ENCODE measurements around the gene VCL. TPM values are rescaled to one million over a fixed set of nuclear protein-coding genes. Genes with fewer than 3 reads are reported as not detected.
"Not testable (repeated sequence)": the region's sequence is repeated elsewhere in the genome, so short reads cannot be mapped to it uniquely, and the experiment has no call there.

Gene VCL
- total RNA-seq (2014; rRNA removed; shearing (Covaris generic)), result 31.6 and 41.9 TPM in 2 replicates

DNA sequence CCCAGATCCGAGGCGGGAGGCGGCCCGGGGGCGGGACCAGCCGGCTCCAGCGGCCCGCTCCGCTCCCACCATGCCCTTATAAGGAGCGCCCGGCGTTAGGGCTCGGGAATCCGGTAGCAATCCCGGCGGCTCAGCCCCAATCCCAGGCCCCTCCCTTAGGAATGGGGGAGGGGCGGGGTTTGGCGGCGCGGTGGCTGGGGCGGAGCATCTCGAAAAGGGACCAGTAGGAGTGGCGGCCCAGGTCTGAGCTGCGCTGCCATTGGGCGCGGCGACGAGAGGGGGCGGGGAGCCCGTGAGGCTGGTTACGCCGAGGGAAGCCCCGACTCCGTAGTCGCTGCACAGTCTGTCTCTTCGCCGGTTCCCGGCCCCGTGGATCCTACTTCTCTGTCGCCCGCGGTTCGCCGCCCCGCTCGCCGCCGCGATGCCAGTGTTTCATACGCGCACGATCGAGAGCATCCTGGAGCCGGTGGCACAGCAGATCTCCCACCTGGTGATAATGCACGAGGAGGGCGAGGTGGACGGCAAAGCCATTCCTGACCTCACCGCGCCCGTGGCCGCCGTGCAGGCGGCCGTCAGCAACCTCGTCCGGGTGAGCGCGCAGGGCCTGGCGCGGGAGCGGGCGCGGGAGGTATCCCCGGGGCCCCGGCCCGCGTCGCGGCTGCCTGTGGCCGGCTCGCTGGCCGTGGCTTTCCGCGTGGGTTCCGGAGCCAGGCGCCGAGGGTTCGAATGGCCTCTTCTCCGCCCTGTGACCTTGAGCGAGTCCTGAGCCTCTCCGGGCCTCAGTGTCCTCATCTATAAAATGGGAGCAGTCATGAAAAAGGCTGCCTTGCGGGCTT is at the start of gene VCL:
VCL (plus strand) TSS at position 330 of the 836 bp plus-strand sequence; CDS start at position 422, 92 bp downstream.
- DNase-seq (ENCODE audit: low spot score), result peak; percentile 98

DNA sequence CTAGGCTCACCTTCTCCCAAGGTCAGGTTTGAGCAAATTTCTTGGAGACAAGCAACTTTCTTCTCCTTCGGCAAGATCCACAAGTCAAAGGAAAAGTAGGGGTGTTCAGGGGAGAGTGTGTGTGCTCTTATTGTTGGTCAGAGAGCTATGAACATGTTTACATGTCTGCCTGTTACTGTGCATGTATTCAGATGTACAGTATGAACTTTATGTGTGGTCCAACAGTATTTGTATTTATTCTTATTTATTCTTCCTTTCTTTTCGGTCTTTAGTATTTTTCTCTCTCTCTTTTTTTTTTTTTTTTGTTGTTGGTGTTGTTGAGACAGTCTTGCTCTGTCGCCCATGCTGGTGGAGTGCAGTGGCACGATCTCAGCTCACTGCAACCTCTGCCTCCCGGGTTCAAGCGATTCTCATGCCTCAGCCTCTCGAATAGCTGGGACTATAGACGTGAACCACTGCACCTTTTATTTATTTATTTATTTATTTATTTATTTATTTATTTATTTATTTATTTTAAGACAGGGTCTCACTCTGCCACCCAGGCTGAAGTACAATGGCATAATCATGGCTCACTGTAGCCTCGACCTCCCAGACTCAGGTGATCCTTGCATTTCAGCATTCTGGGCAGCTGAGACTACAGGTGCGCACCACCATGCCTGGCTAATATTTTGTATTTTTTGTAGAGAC is 48.8 kb upstream of the VCL start:
- no peak for DNase-seq (ENCODE audit: low spot score)

DNA sequence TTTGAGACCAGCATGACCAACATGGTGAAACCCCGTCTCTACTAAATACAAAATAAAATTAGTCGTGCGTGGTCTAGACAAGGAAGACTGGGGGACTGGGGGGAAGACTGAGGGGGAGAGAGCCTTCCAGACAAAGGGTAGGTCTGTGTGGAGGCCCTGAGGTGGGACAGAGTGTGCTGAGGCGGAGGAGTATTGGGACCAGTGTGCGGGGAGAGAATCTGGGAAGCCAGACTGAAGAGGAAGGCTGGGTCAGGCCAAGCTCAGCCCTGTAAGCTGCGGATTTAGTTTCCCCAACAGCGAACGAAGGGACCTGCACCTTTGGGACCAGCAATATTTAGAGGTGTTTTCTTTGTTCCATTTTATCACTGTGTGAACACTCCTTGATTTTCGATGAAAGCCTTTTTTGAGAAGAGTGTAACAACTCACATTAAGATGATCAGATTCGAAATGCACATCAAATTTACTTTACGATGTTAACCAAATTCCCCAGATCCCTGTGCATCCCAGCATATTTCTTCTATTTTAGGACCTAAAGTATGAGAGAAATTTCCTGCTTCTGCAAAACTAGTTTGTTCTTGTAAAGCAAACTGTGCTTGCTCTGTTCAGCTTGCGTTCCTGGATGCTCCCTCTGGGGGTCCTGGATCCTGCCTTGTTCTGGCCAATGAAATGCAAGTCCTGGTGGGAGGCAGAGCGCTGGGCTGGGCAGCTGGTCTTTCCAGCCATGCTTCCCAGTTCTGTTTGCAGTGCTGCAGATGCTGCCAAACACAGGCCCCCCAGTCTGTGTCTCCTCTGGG is 47.6 kb upstream of the VCL start:
- DNase-seq (ENCODE audit: low spot score), result no peak

DNA sequence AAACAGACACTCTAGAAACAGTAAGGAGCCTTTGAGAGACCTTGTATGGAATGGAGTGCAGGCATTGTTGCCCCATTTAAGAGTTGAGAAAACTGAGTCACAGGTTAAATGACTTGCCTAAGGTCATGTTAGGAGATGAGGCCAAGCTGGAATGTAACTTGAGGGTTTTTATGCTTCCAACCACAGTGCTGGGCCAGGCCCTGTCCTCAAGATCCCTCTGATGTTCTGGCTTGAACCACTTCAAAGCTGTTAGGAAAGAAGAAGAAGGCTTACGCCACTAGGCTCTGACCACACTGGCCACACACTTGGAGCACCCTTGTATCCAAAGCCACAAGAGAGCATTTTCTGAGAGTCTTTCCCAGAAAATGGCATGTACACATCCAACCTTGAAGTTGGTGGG is 44.3 kb upstream of the VCL start:
- DNase-seq (ENCODE audit: low spot score), result no peak

DNA sequence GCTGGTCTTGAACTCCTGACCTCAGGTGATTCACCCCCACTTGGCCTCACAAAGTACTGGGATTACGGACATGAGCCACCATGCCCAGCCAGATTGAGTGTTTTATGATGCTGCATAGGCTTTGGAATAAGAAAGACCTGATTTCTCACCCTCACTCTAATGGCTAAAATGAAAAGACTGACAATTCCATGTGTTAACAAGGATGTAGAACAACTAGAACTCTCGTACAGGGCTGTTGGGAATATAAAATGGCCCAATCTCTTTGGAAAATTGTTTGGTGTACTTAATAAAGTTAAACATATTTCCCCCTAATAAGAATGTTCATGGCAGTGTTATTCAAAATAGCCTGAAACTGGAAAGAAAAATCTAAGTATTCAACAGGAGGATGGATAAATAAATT is 43.2 kb upstream of the VCL start:
- DNase-seq (ENCODE audit: low spot score), result no peak

DNA sequence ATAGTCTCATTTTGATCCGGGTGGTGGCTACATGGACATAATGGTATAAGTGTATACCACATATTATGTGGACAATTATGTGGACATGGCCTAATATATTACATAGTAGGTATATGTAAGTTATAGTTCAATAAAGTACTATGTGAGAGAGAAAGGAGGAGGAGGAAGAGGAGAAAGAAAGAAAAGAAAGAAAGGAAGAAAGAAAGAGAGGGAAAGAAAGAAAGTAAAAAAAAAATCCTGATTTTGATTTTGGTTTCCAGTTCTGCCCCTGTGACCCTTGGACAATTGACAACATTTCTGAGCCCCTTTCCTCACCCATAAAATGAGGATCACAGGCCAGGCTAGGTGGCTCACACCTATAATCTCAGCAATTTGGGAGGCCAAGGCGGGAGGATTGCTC is 42.2 kb upstream of the VCL start:
- DNase-seq (ENCODE audit: low spot score), result no peak

DNA sequence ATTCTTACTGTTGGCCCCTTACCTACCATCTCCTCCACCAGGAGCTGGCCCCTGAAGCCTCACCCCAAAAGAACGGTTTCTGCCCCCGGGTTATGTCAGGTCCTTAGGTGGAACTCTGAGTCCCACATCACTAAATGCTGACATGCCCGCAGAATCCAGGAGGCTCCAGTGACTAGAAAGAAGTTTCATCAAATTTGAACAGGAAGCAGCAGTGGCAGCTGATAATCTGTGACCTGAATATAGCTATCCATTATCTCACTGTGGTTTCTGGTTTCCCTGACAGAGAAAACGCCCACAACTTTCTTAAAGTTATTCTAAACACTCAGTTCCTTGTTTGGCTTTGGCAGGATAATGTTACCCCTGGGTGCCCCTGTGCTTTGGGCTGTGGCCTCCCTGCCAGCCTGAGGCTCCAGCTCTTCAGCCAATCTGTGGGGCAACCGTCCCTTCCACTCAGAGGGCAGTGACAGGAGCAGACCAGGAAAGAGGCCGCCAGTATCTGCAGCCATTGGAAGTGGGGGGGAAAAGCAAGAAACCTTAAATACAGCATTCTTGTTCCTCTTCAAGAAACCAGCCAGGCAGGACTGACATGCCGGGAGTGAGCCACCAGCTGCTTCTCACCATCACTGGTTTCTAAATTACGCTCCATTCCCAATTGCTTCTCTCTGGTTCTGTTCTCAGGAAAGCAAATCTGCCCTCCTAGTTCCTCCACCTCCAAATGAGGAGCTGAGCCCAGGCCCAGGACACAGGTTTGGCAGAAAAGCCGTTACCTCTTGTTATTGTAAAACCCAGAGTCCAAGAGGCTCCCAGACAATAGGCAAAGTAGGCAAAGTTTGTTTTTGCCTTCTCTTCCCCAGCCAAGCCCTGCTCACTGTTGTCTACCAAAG is 41.2 kb upstream of the VCL start:
- DNase-seq (ENCODE audit: low spot score), result no peak

DNA sequence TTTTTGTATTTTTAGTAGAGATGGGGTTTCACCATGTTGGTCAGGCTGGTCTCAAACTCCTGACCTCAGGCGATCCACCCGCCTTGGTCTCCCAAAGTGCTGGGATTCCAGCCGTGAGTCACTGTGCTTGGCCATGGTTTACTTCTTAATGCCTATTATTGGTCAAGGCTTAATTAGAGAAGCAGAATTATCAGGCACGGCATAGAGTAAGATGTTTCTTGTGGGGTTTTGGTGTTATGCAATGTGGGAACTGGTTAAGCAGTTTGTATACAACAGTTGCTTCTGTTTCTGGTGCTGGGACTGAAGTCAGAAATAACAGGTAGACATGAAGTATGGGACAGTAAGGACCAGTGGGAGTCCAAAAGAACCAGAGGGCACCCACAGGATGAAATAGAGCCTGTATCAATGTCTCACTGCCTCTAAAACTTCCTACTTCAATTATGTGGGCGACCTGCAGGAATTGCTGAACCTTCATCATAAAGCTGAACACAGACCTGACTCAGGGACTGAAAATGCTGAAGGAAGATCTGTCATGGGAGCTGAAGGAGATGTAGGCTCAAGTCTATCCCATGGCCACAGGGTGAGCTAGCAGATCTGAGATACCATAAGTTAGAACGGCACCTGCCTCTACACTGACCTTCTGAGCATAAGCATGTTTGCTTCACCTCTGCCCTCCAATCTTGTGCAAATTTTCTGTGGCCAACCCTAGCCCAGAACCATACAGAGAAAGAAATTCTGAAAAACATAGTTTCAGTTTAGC is 38.3 kb upstream of the VCL start:
- no peak for DNase-seq (ENCODE audit: low spot score)

DNA sequence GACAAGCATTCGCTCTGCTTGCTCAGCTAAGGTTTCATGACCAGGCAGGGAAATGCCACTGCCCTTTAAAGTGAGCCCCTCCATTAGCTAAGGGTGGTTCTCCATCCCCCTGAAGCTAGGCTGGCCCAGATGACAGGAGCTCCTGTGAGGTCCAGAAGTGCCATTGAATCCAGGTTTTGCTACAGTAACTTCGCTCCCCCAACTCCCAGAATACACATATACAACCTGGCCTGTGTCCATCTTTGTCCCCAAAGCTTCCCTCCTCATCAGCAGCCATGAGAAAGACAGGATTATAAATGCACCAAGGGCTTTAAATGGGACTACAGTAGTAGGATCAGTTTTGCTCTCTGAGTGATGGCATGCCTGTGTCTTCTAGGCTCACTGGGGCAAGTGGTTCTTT is 35.5 kb upstream of the VCL start:
- no peak for DNase-seq (ENCODE audit: low spot score)

DNA sequence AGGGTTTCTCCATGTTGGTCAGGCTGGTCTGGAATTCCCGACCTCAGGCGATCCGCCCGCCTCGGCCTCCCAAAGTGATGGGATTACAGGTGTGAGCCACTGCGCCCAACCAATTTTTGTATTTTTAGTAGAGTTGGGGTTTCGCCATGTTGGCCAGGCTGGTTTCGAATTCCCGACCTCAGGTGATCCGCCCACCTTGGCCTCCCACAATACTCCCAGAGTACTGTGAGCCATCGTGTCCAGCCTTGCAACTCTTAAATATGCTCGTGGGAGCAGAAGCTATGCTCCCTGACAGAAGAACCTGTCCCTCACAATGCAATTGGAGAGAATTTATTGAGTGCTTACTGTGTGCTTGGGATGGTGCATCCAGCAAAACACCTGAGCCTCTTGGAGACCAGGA is 34.4 kb upstream of the VCL start:
- not testable (repeated sequence) for DNase-seq (ENCODE audit: low spot score)

DNA sequence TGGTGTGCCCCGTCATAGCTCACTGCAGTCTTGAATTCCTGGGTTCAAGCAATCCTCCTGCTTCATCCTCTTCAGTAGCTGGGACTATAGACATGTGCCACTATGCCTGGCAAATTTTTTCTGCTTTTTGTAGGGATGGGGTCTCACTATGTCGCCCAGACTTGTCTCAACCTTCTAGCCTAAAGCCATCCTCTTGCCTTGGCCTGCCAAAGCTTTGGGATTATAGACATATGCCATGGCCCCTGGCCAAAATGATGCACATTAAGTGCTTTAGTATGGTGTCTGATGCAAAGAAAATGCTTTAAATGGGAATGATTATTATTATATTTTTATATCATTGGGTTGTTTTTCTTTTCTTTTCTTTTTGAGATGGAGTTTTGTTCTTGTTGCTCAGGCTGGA is 33.2 kb upstream of the VCL start:
- no peak for DNase-seq (ENCODE audit: low spot score)

DNA sequence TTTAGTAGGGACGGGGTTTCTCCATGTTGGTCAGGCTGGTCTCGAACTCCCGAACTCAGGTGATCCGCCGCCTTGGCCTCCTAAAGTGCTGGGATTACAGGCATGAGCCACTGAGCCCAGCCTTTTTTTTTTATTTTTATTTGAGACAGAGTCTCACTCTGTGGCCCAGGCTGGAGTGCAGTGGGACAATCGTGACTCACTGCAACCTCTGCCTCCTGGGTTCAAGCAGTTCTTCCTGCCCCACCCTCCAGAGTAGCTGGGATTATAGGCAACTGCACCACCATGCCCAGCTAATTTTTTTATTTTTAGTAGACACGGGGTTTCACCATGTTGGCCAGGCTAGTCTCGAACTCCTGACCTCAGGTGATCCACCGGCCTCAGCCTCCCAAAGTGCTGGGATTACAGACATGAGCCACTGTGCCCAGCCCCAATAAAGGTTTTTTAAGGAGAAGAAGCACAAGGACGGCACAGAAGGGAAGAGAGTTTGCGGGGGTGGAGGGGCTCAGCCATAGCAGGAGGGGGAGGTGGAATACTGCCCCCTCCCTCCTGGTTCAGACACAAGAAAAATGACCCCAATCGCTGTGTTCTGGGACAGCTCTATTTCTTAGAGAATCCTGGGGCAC is 32.5 kb upstream of the VCL start:
- not testable (repeated sequence) for DNase-seq (ENCODE audit: low spot score)

DNA sequence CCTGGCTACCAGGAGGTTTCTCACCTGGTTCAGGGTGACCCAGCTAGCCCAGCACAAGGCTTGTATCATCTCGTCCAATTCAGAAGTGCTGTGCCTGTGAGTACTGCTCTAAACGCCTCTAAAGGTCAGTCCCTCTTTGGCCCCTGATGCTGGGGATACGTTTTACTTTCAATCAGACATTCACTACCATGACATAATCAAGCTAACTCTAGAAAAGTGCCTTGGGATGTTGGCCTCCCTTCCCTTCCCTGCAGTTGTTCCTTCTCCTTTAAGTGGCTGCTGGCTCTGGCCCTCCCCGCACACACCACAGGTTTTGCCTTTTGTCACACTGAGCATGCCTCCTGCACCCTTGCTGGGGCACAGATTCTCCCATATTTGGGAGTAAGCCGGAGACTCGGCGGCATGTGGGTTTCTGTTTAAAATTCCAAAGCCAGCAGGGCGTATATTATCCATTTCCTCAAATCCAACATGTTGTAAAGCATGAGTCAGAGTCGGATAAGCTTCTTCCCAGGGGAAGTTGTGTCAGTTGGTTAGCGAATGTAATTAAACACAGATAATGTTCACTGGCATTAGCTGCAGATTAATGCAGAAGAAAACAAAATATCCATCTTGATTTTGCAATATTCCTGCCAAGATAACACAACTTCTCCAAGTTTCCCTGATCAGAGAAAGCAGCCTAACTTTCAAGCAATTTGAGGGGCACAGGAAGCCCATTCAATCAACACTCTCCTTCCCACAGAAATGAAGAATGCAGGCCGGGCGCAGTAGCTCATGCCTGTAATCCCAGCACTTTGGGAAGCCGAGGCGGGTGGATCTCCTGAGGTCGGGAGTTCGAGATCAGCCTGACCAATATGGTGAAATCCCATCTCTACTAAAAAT is 31.8 kb upstream of the VCL start:
- DNase-seq (ENCODE audit: low spot score), result peak; percentile 63

DNA sequence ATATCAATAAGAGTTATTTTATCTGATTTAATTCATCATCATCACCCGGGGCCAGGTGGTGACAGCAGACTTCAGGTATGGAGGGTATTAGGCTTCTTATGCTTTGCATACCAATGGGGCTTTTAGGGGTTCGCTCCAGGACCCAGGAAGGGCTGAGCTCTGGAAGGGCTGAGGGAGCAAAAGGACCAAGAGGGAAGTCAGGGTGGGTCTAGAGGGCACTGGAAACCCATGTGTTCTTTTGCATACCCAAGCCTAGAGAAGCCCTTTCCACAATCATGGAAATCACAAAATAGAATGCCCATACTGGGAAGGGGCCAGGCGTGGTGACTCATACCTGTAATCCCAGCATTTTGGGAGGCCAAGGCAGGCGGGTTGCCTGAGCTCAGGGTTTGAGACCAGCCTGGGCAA is 30.9 kb upstream of the VCL start:
- DNase-seq (ENCODE audit: low spot score), result no peak

DNA sequence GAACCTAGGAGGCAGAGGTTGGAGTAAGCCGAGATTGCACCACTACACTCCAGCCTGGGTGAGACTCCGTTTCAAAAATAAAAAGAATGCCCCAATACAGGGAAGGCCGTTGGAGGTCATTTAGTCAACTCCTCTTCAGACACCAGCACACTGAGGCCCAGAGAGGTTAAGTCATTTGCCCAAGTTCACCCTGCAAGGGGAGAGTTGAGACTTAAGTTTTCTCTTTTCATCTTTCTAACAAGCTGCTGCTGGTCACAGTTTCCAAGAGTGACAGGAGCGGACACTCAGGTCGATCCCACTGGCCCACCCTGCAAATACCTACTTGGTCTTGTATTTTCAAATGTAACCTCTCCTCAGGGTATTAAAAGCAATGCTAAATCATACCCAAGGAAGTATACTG is 30.4 kb upstream of the VCL start:
- no peak for DNase-seq (ENCODE audit: low spot score)

DNA sequence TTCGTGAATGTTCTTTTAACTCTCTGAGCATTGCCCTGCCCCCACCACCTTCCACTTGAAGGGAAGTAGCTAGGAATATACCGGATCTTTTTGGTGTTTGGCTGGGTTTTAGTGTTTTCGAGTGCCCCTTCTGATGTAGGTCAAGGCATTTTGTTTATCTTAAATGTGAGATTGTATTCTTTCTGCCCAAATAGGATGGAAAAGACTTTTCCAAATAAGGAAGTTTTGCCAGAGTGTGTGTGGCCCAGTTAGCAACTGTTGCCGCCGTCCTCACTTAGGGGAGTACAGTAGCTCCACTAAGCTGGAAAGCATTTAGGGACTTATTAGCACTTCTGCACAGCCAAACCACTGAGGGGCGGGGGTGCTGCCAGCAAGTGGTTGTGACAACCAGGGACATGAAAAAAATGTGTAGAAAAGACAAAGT is 29.8 kb upstream of the VCL start:
- DNase-seq (ENCODE audit: low spot score), result no peak

DNA sequence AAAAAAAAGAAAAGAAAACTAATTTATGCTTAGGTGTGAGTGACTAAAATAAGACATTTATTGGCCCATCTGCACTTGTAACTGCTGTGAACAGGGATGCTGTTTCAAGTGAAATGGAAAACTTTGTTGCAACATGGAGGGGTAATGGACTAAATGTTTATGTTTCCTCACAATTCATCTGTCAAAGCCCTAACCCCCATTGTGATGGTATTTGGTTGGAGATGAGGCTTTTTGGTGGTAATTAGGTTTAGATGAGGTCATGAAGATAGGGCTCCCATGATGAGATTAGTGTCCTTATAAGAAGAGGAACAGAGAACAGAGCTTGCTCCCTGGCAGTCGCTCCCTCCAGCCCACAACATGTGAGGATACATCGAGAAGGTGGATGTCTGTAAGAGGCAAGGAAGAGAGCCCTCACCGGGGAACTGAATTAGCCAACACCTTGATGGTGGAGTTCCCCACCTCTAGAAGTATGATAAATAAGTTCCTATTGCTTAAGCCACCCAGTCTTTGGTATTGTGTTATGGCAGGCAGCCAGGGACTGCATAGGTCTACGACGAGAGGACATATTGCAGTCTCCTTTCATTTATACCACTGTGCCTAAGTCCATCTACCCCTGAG is 28.6 kb upstream of the VCL start:
- no peak for DNase-seq (ENCODE audit: low spot score)

DNA sequence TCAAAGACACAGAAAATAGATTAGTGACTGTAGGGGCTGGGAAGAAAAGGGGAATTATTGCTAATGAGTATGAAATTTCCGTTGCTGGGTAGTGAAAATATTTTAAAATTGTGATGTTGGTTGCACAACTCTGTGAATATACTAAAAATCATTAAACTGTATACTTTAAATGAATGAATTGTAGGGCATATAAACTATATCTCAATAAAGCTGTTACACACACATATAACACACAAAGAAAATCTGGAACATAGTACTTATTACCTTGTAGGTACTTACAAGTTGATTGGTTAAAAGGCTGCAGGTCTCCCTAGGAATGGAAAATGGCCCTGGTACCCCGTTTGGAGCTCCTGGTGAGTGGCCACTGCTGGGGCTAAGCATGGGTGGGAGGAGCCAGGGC is 27.1 kb upstream of the VCL start:
- DNase-seq (ENCODE audit: low spot score), result no peak
